HG03060 (cell line): Measurements from ENCODE around the gene IFT25.

ENCODE experiments used
- ATAC-seq: cut with Tn5 transposase; IDR thresholded peaks from one replicate; pipeline ENCODE4 v1.9.1; 2021; ENCODE audit warnings: low read depth, moderate number of reproducible peaks; ENCODE audit not compliant: unreplicated experiment

IFT25 gene

DNA sequence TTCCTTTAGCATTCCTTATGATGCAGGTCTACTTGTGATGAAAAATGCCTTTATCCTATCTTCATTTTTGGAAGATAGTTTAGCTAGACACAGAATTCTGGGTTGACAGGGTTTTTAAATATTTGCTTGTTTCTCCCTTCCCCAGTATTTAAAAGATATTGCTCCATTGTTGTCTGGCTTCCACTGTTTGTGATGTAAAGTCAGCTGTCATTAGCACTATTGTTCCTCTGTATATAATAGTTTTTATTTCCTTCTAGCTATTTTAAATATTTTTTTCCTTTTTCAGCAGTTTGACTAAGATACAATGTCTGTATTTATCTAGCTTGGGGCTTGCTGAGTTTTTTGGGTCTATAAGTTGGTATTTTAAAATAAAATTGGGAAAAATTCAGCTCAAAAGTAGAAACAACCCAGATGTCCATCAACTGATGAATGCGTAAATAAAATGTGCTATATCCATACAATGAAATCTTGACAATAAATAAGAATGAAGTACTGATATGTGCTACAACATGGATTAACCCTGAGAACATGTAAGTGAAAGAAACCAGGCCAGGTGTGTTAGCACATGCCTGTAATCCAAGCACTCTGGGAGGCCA lies 11.2 kb downstream of the IFT25 start:
- ATAC-seq: no peak

DNA sequence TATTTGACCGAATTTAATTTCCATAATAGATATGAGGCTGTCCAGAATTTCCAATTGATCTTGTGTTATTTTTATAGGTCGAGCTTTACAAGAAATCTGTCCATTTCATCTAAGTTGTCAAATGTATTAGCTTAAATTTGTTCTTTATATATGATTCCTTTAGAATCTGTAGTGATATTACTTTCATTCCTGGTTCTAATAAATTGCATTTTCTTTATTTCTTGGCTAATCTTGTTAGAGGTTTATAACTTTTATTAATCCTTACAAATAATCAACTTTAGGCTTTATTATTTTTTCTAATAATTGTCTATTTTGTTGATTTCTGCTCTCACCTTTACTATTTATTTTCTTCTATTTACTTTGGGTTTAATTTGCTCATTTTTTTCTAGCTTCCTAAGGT lies 14.0 kb downstream of the IFT25 start:
- no peak for ATAC-seq

DNA sequence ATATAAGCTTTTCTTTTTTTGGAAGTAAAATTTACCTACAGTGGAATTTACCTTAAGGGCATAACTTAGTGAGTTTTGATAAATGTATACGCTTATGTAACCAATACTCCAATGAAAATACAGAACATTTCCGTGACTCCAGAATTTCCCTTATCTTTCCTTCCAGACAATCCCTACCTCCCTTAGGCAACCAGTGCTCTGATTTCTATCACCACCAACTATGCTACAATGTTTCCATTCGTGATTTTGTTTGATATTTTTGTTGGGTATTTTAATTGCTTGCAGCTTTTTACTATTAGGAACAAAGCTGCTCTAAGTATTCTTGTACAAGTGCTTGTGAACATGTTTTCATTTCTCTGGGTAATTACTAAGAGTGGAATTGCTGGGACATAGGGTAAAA lies 14.6 kb downstream of the IFT25 start:
- ATAC-seq: no peak

DNA sequence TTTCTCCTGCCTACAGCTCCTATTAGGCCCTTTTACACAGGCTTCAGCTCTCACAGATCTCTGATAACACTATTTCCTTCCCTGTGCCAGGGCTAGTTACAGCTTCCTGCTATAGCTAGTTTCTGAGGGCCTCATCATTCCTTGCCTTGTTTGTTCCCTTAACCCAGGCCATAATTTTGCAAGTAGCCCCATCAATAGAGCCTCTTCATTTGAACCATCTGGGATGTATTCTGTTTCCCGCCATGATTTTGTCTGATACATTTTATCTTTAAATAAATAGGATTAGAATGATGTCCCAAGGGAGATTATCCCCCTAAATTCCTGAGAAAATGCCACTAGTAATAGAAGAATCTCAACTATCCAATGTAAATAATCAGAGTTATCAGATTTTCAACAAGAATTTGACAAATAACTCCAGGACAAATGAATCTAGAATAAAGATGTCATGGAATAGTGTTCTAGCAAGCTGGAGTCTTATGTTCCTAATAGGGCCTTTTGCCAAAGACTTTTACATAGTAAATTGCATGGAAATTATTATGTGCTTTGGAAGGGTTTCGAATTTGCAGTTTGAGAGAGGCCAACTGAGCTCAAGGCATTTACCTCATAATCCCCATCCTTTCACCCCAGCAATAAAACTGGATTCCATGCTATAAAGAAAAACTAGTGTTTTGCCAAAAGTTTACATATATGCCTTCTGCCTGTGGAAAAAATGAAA lies 16.1 kb downstream of the IFT25 start:
- ATAC-seq: no peak

DNA sequence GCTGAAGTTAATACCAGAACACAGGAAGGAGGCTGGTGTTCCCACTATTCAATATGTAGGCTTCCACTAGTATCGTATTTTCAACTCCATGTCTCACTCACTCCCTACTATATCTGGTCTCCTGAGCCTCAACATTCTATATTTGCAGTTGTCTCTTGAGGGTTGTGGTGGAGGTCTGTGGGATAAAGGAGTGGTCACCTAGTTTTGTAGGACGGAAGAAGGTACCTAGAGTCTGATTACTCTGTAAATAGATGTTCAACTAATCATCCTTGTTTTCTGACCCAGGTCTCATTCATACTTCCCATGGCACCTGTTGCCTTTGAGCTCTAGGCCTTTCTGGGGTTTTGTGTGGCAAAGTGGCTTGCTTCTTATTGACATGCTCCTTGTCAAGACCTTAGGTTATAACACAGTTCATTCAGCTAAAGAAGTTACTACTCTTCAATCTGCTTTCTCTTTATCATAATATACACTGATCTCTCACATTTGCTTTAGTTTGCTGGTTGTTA lies 18.1 kb downstream of the IFT25 start:
- ATAC-seq: no peak

DNA sequence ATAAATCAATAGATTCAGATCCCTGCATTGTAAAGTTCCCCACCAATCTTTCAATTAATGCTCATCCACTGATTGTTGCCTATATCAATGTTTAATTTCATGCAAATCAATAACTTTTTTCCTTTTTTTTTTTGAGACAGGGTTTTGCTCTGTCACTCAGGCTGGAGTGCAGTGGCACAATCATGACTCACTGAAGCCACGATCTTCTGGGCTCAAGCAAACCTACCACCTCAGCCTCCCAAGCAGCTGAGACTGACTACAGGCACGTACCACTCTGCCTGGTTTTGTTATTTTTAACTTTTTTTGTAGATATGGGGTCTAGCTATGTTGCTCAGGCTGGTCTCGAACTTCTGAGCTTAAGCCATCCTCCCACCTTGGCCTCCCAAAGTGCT lies 25.8 kb downstream of the IFT25 start:
- ATAC-seq: no peak

DNA sequence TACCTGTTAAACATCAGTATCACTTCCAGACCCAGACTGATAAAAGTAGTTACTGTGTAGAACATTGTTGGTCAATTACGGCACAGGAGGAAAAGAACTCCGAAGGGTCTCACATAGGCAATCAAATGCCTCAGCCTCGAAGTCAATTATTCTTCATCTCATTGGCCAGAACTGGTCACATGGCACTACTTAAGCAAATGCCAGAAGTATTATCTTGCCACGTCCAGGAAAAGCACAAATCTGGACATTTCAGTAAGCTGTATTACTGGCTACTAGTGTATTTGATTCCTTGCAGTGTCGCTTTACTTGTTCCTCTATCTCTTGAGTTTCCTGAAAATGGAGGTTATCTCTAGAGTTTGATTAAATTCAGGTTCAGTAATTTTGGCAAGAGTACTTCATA lies 27.2 kb downstream of the IFT25 start:
- ATAC-seq: no peak

DNA sequence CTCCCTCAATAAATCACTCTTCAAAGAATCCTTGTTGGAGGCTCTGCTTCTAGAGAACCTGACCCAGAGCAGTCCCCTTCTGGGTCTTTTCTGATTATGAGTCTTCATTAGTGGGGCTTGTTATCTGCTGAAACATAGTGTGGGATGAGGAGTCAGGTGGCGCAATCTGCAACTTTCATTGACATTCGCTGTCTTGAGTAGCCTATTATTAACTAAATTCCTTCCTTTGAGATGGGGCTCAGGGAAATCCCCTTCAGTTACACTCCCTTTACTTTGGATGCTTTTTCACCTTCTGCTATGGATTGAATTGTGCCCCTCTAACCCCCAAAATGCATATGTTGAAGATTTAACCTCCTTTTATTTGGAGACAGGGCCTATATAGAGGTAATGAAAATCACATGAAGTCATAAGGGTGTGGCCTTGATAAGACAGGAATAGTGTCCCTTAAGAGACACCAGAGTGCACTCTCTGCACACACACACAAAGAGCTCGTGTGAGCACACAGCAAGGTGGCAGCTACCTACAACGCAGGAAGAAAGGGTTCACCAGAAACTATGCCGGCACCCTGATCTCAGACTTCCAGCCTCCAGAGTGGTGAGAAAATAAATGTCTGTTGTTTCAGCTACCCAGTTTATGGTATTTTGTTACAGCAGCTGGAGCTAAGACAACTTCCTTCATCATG lies 32.0 kb downstream of the IFT25 start:
- ATAC-seq: no peak

DNA sequence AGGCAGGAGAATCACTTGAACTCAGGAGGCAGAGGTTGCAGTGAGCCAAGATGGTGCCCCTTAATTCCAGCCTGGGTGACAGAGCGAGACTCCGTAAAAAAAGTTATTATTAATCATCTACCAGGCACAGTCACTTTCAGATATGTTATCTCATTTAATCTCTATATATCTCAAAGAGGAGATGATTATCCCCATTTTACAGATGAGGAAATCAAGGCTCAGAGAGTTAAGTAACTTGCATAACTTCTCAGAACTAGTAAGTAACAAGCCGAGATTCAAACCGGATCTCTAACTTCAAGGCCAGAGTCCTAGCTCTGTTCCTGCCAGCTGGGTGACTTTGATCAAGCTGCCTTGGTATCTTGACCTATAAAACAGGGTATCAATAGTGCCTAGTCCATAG lies 34.1 kb downstream of the IFT25 start:
- ATAC-seq: no peak

DNA sequence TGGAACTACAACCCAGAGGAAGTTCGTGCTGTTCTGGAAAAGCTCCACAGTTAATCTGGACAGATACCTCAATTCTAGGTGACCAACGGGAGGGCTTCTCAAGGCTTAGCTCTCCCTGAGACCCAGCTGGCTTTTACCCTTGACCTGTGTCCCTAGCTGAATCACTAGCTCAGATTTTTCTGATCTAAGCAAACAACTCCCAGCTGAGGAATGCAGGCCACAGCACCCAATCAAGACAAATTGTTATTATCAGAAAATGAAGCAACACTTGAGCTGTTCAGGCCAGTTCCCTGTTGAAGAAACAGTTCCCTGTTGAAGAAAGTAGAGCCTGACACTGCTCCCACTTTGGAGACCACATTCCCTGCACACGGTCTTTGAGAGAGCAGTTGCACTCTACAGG lies 35.6 kb downstream of the IFT25 start:
- no peak for ATAC-seq

DNA sequence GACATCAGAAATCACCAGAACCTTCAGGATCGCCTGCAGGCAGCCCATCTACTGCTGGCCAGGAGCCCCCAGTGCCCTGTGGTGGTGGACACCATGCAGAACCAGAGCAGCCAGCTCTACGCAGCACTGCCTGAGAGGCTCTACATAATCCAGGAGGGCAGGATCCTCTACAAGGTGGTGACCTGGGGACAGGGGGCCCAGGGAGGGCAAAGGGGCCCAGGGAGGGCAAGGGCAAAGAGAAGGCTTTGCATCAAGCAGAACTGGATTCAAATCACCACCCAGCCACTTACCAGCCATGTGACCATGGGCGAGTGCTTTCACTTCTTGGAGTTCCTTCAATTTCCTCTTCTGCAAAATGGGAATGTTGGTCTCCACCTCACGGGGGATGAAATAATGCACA lies 39.4 kb downstream of the IFT25 start:
- ATAC-seq: no peak

DNA sequence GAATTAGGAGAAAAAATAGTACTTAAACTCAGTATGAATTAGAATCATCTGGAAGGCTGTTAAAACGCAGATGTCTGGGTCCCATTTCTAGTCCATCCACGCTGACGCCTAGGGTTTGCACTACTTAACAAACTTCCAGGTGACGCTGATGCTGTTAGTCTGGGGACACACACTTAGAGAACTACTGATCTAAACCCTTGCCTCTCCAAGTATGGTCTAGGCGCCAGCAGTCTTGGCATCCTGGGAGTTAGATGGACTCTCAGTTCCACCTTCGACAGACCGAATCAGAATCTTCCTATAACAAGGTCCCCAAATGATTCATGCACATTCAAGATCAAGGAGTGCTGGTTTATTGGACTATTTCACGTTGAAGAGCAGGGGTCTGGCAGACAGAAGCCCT lies 40.0 kb downstream of the IFT25 start:
- ATAC-seq: no peak

DNA sequence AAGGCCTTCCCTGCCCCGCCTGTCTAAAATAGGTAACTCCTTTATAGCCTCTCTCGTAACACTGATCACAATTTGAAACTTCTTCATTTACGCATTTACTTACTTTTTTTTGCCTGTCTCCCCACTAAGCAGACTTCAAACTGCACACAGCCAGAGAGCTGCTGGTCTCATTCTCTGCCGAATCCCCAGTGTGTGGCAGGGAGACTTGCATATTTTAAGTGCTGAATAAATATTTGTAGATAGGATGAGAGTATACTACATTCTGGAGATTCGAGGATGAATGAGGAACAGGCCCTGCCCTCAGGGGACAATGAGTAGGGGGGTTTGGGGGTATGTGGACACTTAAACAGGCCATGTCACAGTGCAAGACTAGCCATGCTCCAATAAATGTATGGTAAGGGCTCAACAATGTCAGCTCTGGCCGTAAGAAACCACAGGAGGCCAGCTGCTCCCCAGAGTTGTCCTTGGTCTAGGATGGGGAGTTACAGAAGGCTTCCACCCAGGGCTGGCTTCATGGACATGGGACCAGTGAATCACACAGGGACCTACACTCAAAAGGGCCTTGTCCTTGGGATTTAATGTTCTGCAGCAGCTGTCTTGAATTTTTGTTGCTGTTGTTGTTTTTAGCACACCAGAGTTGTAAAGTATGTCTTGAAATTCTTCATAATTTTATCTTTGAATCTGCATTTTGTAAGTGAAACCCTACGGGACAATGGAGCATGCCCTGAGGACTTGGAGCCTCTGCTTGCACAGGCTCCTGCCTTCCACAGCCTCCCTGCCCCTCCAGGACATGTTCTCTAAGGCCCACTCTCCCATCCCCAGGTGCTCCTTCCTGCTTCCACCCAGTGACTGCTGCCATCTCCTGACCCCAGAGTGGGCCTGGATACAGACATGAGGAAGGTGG lies 43.0 kb downstream of the IFT25 start:
- no peak for ATAC-seq

DNA sequence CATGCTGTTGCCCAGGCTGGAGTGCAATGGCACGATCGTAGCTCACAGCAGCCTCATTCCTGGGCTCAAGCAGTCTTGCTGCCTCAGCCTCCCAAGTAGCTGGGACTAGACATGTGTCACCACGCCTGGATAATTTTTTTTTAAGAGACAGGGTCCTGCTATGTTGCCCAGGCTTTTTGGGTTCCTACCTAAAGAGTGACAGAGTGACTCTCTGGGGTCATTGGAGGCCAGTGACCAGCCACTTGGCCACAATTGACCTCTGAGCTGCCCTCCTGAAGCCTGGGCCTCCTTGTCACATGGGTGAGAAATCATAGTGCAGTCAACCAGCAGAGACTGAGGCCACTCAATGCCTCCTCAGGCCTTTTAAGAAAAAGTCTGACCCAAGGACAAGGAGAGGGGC lies 45.8 kb downstream of the IFT25 start:
- no peak for ATAC-seq

DNA sequence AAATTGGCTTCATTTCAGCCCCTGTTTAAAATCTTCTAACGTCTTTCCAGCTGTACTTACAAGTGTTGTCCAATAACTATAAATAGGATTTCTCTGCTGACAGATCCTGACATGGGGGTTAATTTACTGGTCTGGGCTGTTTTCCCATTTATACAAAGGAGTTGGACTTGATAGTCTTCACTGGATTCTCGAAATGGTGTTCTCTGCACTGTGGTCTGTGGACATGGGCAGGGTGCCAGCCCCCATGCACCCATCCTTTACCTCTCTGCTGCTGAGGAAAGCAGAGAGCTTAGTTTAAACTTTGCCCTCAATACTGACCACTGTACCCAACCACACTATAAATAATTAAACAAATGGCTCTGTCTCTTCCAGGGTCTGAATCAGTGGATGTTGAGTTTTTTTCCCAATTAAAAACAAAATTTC lies 46.3 kb downstream of the IFT25 start:
- no peak for ATAC-seq

DNA sequence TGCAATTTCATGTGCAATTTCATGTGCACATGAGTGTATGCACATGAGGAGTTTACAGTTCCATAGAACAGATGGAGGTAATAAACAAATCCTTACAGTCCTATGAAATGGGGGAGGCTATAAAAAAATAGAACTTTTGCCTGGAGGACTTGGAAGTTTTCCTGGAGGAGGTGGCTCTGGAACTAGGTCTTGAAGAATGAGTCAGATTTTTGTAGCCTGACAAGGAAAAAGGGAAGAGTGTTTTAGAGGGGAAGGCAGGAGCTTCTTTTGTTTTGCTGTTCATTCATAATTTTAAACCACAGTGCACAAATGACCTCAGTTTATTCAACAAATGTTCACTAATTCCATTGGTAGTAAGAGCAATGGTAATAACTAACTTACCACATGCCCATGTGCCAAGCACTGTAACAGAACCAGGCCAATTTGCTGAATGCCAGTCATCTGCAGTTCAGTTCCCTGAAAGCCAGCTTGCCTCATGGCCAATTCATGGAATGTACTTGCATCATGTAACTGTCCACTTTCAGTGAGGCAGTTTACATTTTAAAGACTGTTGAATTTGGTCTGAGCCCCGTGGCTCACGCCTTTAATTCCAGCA lies 48.8 kb downstream of the IFT25 start:
- no peak for ATAC-seq

DNA sequence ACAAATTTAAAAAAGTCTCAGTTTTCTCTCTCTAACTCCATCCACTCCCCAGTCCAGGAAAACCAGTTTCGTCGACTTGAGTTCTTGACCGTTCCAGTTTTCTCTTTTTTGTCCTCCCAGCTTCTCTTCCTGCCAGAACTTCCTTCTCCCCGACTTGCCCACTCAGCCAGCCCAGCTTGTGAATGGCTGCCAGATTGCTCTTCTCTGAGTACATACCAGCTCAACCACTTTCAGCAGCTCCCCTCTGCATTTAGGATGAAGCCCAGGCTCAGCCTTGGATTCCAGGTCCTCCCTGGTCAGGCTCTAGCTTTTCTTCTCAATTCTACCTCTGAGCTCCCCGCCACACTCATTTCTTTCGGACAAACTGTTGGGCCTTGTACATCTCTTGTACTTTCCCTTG lies 50.1 kb downstream of the IFT25 start:
- no peak for ATAC-seq

DNA sequence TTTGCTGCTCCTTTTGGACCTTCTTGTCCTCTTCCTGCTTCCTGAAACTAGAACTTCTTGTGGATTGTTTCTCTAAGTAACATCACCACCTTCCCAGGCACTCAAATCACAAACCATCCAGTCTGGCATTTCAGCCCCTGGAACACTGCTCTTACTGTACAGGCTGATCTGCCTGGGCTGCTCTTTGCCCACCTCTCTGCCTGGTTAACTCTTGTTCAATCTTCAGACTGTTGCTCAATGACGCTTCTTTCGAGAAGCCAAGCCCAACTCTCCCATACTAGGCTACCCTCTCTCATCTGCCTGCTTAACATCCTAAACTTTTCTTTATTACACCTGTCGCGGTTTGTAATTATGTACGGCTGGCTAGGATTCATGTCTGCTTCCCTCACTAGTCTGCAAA lies 50.9 kb downstream of the IFT25 start:
- ATAC-seq: no peak

DNA sequence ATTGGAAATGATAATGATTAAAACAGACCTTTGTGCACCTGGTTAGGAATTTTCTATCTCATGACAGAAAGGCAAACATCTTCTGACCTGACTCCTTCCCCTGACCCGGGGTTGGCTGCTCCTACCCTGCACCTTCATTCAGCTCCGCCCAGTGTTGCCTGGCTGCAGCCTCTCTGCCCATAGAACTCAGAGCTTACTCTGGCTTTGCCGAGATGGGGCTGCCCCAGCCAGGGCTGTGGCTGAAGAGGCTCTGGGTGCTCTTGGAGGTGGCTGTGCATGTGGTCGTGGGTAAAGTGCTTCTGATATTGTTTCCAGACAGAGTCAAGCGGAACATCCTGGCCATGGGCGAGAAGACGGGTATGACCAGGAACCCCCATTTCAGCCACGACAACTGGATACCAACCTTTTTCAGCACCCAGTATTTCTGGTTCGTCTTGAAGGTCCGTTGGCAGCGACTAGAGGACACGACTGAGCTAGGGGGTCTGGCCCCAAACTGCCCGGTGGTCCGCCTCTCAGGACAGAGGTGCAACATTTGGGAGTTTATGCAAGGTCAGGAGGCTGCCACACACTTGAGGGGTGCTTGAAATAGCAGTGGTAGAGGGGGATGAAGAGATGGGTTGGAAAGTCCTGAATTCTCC lies 51.4 kb downstream of the IFT25 start, which contains the start of gene DIO1:
Gene DIO1 (plus strand): TSS at position 189 of the 638 bp plus-strand sequence. CDS start 24 bp downstream, at position 213.
- ATAC-seq: no peak

DNA sequence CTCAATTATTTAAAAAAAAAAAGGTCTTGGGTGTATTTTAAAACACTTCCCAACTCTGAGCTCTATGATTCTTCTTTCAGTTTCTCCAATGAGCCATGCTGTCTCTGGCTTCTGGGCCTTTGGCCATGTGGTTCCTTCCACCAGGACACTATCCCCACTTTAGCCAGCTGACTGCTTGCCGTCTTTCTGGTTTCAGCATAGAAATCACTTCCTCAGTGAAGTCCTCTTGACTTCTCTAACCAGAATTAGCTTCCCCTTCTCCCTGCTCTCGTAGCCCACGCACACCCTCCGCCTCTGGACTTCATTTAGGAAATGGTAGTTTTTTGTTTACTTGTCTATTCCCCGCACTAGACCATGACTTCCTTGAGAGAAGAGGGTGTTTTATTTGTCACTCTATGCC lies 52.6 kb downstream of the IFT25 start:
- ATAC-seq: no peak
